ENCODE data around the gene OR1J4.

DNA sequence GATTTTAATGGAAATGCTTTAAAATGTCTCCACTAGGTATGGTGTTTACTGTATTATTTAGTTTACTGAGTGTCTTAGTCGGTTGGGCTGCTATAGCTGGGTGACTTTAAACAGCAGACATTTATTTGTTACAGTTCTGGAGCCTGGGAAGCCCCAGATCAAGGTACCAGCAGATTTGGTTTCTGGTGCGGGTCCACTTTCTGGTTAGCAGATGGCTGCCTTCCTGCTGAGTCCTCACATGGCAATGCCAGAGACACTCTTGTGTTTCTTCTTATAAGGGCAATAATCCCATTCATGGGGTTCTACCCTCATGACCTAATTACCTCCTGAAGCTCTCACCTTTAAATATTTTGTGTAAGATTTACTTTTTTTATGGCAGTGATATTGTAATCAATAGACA is 715 bp upstream of the OR1J4 start:
- TF ChIP-seq, protein P1, sequence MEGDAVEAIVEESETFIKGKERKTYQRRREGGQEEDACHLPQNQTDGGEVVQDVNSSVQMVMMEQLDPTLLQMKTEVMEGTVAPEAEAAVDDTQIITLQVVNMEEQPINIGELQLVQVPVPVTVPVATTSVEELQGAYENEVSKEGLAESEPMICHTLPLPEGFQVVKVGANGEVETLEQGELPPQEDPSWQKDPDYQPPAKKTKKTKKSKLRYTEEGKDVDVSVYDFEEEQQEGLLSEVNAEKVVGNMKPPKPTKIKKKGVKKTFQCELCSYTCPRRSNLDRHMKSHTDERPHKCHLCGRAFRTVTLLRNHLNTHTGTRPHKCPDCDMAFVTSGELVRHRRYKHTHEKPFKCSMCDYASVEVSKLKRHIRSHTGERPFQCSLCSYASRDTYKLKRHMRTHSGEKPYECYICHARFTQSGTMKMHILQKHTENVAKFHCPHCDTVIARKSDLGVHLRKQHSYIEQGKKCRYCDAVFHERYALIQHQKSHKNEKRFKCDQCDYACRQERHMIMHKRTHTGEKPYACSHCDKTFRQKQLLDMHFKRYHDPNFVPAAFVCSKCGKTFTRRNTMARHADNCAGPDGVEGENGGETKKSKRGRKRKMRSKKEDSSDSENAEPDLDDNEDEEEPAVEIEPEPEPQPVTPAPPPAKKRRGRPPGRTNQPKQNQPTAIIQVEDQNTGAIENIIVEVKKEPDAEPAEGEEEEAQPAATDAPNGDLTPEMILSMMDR (IDR thresholded peaks at IDR 0.05; ENCODE audit: low read length), result no peak
- TF ChIP-seq EZH2 (IDR thresholded peaks at IDR 0.05; ENCODE audit: borderline replicate concordance, low read length), result no peak

All from OCI-LY1 (cell line).